GM10266 (cell line): ENCODE measurements around the gene NAGLU.

Source experiments
- DNase-seq: peaks from one replicate; pipeline ENCODE4 v3.0.0; 2012; ENCODE audit errors: extremely low spot score
- CTCF ChIP-seq: IDR thresholded peaks from 2 replicates; pipeline ENCODE4 v1.5.1; 2012; ENCODE audit warnings: mild to moderate bottlenecking, low read depth; ENCODE audit not compliant: control insufficient read depth, insufficient read depth; ENCODE audit errors: missing control alignments

The NAGLU gene

GRCh38 chr17:42566883-42567573 lies 31.0 kb downstream of the NAGLU start, which contains the start of gene MLX:
Gene MLX (plus strand): TSS chr17:42567100. CDS start chr17:42567125, 25 bp downstream.
- peak; percentile 100 for DNase-seq
- no peak for TF ChIP-seq CTCF

- no peak for TF ChIP-seq CTCF
- no peak for DNase-seq
Observed at GRCh38 chr17:42568341-42569111, 32.5 kb downstream of the NAGLU start.

GRCh38 chr17:42571435-42572225 lies 35.6 kb downstream of the NAGLU start:
- DNase-seq = no peak
- no peak for TF ChIP-seq CTCF

- no peak for TF ChIP-seq CTCF
- no peak for DNase-seq
Observed at GRCh38 chr17:42573095-42573494, 37.1 kb downstream of the NAGLU start.

- no peak for DNase-seq
- no peak for TF ChIP-seq CTCF
Observed at GRCh38 chr17:42574463-42574862, 38.4 kb downstream of the NAGLU start.

- TF ChIP-seq CTCF = no peak
- no peak for DNase-seq
Observed at GRCh38 chr17:42577140-42577531, 41.1 kb downstream of the NAGLU start.
